Common myeloid progenitor, CD34-positive (primary cell): Measurements from ENCODE around the gene CCSER1.
"Not testable (repeated sequence)": the region's sequence is repeated elsewhere in the genome, so short reads cannot be mapped to it uniquely, and the experiment has no call there.

ENCODE experiments used
- CTCF ChIA-PET: fragments of 350-600 bp; sonication (Branson Sonifier 250); formaldehyde crosslinking; loops from one replicate; lab custom pipeline; 2021; ENCODE audit warnings: antibody characterized with exemption; lab: Charles Lee
- POLR2A ChIA-PET: fragments of 350-600 bp; sonication (Branson Sonifier 250); formaldehyde crosslinking; loops from one replicate; lab custom pipeline; 2021; ENCODE audit warnings: antibody characterized with exemption; lab: Charles Lee
- DNase-seq, 3 donors: peaks; one replicate each; pipeline versions ENCODE4 v3.0.0 to v3.0.0-alpha.2; 2013
- H3K27ac ChIP-seq, 2 experiments: 1 replicate in 1 of 2; 2 replicates in 1 of 2; pipeline ENCODE4 v1.7.0; 2013; ENCODE audit warnings: inconsistent platforms in 2 of 2, low read length in 2 of 2, mild to moderate bottlenecking in 2 of 2, low read depth in 1 of 2, moderate library complexity in 1 of 2; ENCODE audit not compliant: severe bottlenecking in 2 of 2, insufficient read depth in 1 of 2, poor library complexity in 1 of 2
- H3K27me3 ChIP-seq, 5 experiments: replicated peaks in 2 of 5; 1 replicate in 3 of 5; 2 replicates in 2 of 5; pipeline versions ENCODE4 v1.6.1 to v1.7.0; 2013; ENCODE audit warnings: low read length in 4 of 5, mild to moderate bottlenecking in 2 of 5, moderate library complexity in 2 of 5, inconsistent platforms in 1 of 5; ENCODE audit not compliant: insufficient read depth in 5 of 5, control insufficient read depth in 4 of 5
- H3K36me3 ChIP-seq, 4 experiments: 1 replicate in 2 of 4; 2 replicates in 2 of 4; pipeline versions ENCODE4 v1.6.1 to v1.7.0; 2013; ENCODE audit warnings: low read length in 3 of 4, control low read depth in 1 of 4, mild to moderate bottlenecking in 1 of 4; ENCODE audit not compliant: control insufficient read depth in 4 of 4, insufficient read depth in 4 of 4
- H3K4me1 ChIP-seq, 4 experiments: 1 replicate in 3 of 4; 2 replicates in 1 of 4; pipeline versions ENCODE4 v1.6.1 to v1.7.1; 2013; ENCODE audit warnings: low read length in 3 of 4, mild to moderate bottlenecking in 3 of 4, control low read depth in 1 of 4, inconsistent platforms in 1 of 4, moderate library complexity in 1 of 4; ENCODE audit not compliant: control insufficient read depth in 4 of 4, insufficient read depth in 4 of 4; ENCODE audit errors: control extremely low read depth in 1 of 4
- H3K4me3 ChIP-seq, 7 experiments: 1 replicate in 4 of 7; 2 replicates in 3 of 7; pipeline versions ENCODE4 v1.5.1 to v1.7.0; 2013; ENCODE audit warnings: mild to moderate bottlenecking in 7 of 7, low read length in 6 of 7, moderate library complexity in 6 of 7, inconsistent platforms in 2 of 7, low read depth in 2 of 7, control low read depth in 1 of 7; ENCODE audit not compliant: insufficient read depth in 4 of 7, control insufficient read depth in 1 of 7; ENCODE audit errors: extremely low read depth in 1 of 7
- H3K9me3 ChIP-seq, 5 experiments: 1 replicate in 4 of 5; 2 replicates in 1 of 5; pipeline versions ENCODE4 v1.6.1 to v1.7.1; 2013; ENCODE audit warnings: low read length in 4 of 5, mild to moderate bottlenecking in 2 of 5, inconsistent platforms in 1 of 5, low read depth in 1 of 5, moderate library complexity in 1 of 5; ENCODE audit not compliant: control insufficient read depth in 4 of 5, insufficient read depth in 2 of 5; ENCODE audit errors: control extremely low read depth in 1 of 5
- WGBS: methylation state at CpG from one replicate; pipeline ENCODE4 v1.1.5; 2013; ENCODE audit not compliant: insufficient coverage; 5-methylcytosine and 5-hydroxymethylcytosine counted together

Gene CCSER1

GRCh38 chr4:91356496-91356895, 1229.3 kb downstream of the CCSER1 start:
- POLR2A ChIA-PET, H3K36me3 ChIP-seq, DNase-seq, H3K27me3 ChIP-seq, H3K27ac ChIP-seq, H3K4me3 ChIP-seq, H3K9me3 ChIP-seq, H3K4me1 ChIP-seq, CTCF ChIA-PET: not testable (repeated sequence)
- 96% methylated on average over 3 of the region's 4 CpGs for WGBS

DNA sequence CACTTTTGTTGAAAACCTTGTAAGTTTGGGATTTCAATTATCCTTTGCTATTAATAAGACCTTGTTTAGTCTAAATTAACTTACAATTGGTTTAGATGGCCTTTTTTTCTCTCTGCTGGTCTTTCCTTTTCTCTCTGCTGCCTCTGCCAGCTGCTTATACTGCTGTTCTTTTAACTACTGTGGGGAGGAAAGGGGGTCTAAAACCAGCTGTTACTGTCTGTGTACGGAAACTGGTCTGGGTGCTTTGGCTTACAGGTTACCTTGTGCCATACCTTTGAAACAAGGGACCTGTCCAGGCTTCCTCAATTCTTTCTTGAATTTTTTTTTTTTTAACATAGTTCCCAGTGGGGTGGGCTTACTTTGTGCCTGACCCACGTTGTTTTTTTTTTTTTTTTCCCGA, 1230.8 kb downstream of the CCSER1 start:
- POLR2A ChIA-PET, H3K27me3 ChIP-seq, H3K9me3 ChIP-seq, H3K27ac ChIP-seq, H3K4me1 ChIP-seq, CTCF ChIA-PET, DNase-seq, H3K36me3 ChIP-seq, H3K4me3 ChIP-seq: not testable (repeated sequence)
- no CpG with 5 or more reads among the region's 3 CpGs for WGBS

- H3K27ac ChIP-seq, POLR2A ChIA-PET, H3K27me3 ChIP-seq, H3K9me3 ChIP-seq, H3K36me3 ChIP-seq, DNase-seq, H3K4me3 ChIP-seq, CTCF ChIA-PET, H3K4me1 ChIP-seq: not testable (repeated sequence)
- WGBS, result 98% methylated on average over 13 of the region's 13 CpGs
Observed at GRCh38 chr4:91358621-91359020, 1231.4 kb downstream of the CCSER1 start.

DNA sequence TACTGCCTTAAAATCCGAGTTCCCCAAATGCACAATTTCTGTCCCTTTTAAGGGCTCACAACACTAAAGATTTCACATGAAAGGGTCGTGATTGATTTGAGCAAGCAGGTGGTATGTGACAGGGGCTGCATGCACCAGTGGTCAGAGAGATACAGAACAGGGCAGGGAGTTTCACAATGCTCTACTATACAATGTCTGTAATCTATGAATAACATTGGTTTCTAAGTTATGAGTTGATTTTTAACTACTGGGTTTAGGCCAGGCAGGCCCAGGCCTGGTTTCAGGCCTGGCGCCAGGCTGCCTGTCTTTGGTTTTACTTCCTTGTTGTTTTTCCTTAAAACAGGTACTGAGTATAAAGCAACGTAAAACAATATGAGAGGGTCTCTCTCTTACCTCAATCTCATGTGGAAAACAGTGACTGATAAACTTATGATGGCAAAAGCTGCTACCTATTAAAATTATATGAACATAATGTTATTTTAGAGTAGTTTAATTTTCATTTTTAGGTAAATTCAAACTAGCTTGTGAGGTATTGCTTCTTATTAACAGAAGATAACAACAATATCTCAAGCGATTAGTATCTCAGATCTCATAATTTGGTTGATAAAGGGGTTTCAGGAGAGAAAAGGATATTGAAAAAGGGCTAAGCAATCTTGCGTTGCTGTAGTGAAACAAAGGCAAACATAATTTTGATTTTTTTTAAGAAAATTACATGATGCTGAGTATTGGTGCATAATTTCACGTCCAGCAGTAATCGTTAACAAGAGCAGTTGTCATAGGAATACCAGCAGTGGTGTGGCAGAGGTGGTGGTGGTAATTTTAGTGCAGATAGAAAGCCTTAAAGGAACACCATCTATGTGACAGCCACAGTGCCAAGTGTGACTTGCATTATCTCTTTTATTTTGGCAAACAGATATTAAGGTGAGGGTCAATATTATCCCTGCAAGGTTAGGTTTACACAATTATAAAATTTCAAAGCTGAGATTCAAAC, 1232.1 kb downstream of the CCSER1 start:
- H3K27me3 ChIP-seq, result no peaks in the 10 kb centered on the region
- no peaks in the 10 kb centered on the region for H3K9me3 ChIP-seq
- WGBS, result 100% methylated on average over 4 of the region's 8 CpGs
- POLR2A ChIA-PET, result no interaction called here
- no peak overlapping the region for H3K27ac ChIP-seq
- DNase-seq, result no peak
- no peaks in the 10 kb centered on the region for H3K36me3 ChIP-seq
- CTCF ChIA-PET, result interaction anchor here (1.0 kb wide), 1 partner anchor 23 kb away, joined by 3 read pairs; no protein-coding TSS in a partner anchor
- H3K4me1 ChIP-seq, result no peaks in the 10 kb centered on the region
- no peak overlapping the region for H3K4me3 ChIP-seq

GRCh38 chr4:91362125-91362524, 1234.9 kb downstream of the CCSER1 start:
- Histone ChIP-seq H3K4me1 (no peaks in the 10 kb centered on the region), H3K9me3 (no peaks in the 10 kb centered on the region), H3K27ac (no peak overlapping the region), H3K36me3 (no peaks in the 10 kb centered on the region), H3K4me3 (no peak overlapping the region), H3K27me3 (no peaks in the 10 kb centered on the region)
- DNase-seq, result no peak
- WGBS, result 43% methylated on average over 1 of the region's 1 CpG
- CTCF ChIA-PET, result no interaction called here
- POLR2A ChIA-PET, result no interaction called here

DNA sequence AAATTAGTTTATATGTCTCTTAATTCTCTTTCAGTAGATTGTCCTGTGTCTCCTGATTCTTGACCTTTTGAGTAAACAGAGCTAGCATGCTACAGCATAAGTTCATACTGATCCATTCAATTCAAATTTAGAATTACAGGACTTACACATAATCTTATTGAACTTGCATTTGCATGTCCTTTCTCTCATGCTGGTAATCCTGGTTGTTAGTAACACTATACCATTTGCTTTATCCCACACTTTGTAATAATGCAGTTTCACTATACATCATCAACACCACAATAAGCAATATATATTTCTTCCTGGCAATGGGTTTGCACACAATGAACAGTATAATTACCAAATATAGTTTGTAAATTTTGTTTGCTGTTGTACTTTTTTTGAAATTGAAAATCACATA, 1239.4 kb downstream of the CCSER1 start:
- H3K9me3 ChIP-seq, result no peaks in the 10 kb centered on the region
- H3K36me3 ChIP-seq, result no peaks in the 10 kb centered on the region
- ChIA-PET POLR2A (no interaction called here), CTCF (no interaction called here)
- no peaks in the 10 kb centered on the region for H3K4me1 ChIP-seq
- H3K4me3 ChIP-seq, result no peak overlapping the region
- no peak for DNase-seq
- H3K27me3 ChIP-seq, result no peaks in the 10 kb centered on the region
- no peak overlapping the region for H3K27ac ChIP-seq

DNA sequence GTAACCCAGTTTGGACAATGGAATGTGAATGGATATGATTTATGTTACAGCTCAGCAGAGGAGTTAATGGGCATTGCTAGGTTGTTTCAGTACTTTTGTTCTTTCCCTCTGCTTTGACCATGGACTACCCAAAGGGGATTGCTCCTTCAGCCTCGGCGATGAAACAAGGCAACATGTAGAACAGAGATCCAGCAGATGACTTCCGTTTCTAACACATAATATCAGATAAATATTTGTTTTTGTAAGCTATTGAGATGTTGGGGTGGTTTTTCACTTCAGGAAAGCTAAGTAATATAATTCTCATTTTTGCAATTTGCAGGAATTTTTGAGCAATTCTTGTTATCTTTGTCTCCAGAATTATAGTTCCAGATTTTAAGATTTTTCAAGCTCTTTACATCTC, 1241.9 kb downstream of the CCSER1 start:
- Histone ChIP-seq H3K27me3 (no peaks in the 10 kb centered on the region), H3K4me3 (no peak overlapping the region), H3K9me3 (no peaks in the 10 kb centered on the region), H3K4me1 (no peaks in the 10 kb centered on the region), H3K27ac (no peak overlapping the region), H3K36me3 (no peaks in the 10 kb centered on the region)
- no CpG with 5 or more reads among the region's 3 CpGs for WGBS
- POLR2A ChIA-PET, result interaction anchor here (0.6 kb wide), 1 partner anchor 506 kb away, joined by 3 read pairs; no protein-coding TSS in a partner anchor
- DNase-seq, result no peak
- CTCF ChIA-PET, result interaction anchor here (0.6 kb wide), 1 partner anchor 15 kb away, joined by 3 read pairs; no protein-coding TSS in a partner anchor
